HG03565 (cell line): Measurements from ENCODE around the gene CADPS.

Experiments
- ATAC-seq: cut with Tn5 transposase; IDR thresholded peaks from one replicate; pipeline ENCODE4 v1.9.1; 2021; ENCODE audit warnings: mild to moderate bottlenecking, moderate library complexity; ENCODE audit not compliant: unreplicated experiment

Gene CADPS

GRCh38 chr3:62653796-62654195 is 221.4 kb downstream of the CADPS start:
- no peak for ATAC-seq

DNA sequence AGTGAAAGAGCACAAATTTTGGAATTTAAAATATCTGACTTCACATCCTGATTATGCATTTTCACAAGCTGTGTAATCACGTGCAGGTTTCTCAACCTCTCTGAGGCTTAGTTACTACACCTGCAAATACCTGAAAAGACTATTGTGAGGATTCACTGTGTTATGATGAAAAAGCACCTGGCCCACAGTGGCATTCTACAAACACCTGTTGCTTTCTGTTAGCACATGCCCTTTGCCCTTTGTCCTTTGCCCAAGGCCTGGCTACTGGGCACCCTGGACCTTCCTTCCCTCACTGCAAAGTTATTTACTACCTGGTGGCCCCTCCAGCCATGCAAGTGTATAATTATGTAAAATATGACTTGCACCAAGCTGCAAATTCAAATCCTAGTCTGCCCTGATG is 227.5 kb downstream of the CADPS start:
- ATAC-seq = no peak

DNA sequence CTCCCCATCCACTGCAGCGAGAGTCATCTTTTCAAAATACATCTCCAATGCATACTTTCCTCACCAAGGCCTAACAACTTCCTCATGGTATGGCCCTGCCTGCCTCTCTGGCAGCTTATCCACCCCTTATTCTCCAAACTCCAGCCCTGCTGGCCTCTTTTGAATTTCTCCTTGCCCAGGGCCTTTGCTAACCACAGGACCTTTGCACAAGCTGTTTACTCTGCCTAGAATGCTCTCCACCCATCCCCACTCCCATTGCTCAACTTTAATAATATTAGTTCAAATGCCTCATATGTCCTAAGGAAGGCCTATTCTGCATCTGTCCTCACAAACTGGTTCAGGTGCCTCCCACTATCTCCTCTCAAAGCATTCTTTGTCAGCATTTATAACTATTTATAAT is 230.7 kb downstream of the CADPS start:
- ATAC-seq = no peak

- no peak for ATAC-seq
Observed at GRCh38 chr3:62638316-62638715, 236.9 kb downstream of the CADPS start.

GRCh38 chr3:62636235-62636826 is 238.9 kb downstream of the CADPS start:
- no peak for ATAC-seq

DNA sequence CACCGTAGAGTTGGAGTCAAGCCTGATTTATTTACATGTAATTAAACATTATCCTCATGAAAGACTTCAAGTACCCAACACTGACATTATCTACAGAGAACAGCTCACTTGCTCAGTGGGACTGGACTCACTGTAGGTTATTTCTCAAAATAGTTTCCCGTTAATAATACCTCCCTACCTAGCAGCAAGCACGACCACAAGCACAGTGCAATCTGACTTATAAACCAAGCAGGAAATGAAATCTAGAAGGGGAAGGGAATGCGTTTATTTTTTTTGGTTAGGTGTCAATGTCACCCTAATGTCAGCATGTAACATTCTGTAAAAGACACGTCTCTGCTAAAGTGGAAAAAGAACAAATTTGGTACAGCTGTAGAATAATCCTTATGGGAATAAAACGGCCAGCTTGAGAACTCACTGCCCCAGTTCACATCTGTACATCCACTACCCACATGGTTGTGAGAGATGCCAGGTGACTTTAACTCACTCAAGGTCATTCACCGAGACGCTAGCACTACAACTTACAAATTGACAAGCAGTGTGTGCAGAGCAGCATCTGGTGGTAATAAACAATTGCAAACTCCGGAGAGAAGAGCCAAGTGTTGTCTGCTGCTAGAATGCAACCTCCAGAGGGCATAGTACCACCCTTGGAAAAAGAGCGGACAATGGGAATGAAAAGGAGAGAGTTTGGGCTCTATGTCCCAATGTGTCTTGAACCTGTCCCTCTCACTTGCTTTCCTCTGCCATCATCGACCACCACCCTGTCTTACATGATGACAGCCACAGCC is 242.5 kb downstream of the CADPS start:
- no peak for ATAC-seq

GRCh38 chr3:62631488-62631887 is 243.7 kb downstream of the CADPS start:
- no peak for ATAC-seq

- no peak for ATAC-seq
Observed at GRCh38 chr3:62630664-62631063, 244.6 kb downstream of the CADPS start.

- no peak for ATAC-seq
Observed at GRCh38 chr3:62625268-62625667, 249.9 kb downstream of the CADPS start.

DNA sequence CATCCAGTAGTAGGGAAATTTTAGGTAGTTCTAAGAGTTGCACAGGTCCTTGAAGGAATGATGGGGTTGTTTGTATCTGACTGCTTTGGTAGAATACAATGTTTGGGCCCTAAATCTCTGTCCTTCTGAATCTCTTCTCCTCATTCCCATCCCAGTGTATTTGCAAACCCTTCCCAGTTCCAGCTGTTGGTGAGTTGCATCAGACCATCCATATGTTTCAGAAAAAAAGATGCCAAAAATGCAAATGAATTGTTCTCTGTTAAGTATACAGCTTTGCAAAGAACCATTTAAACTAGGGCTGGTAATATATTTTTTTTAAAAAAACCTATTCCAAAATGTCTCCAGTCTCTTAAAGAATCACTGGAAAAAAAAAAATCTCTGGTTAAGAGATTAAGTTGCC is 251.0 kb downstream of the CADPS start:
- no peak for ATAC-seq

DNA sequence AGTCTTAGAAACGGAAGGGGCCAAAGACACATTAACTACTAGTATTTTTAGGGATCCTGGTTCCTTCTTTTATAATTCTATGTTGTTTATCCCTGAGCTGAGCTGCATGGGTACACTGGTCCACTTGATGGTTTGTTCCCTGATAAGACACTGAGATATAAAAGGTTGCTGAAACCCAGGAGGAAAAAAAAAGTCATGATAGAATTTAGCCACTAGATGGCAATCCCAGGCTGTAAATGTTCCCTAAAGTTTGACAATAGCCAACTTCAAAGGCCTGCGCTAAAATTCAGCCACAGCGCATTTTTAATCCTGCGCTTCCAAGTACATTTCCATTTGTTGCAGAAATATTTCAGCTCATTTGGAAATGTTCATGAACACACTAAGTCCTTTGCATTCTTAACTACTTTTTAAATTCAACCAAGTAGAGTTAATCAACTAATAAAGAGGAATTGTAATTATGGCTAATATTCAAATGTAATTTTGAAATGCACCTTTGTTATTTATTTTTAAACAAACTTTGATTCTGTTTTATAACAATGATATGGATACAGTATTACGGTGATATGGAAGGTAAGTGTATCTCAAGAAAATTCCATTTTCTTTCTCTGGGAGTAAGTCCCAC is 252.6 kb downstream of the CADPS start:
- no peak for ATAC-seq

- ATAC-seq = no peak
Observed at GRCh38 chr3:62621925-62622324, 253.3 kb downstream of the CADPS start.

GRCh38 chr3:62621176-62621575 is 254.0 kb downstream of the CADPS start:
- ATAC-seq = no peak

DNA sequence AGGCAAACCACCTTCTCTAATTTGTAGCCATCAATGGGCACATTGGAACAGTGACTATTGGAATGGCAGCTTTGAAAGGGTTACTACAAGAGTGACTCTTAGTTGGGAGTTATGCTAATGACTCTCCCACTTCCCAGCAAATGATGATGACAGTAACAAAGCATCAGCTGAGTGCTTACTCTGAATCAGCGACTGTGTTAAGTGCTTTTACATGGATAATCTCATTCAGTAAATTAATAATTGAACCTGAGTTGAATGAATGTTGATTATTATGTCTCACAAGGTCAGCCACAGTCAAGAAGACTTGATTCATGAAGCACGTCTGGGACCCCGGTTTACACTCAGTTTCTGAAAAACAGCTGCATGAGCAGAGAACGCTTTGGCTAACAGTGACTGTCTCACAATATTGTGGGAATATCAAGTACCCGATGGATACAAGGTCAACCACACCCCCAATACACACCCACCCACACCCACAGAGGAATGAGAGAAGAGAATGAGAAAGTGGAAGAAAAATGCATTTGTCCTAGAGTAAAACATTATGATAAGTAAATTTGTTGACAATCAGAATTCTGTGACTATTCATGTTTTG is 259.9 kb downstream of the CADPS start:
- ATAC-seq = no peak

- ATAC-seq = no peak
Observed at GRCh38 chr3:62614527-62614926, 260.7 kb downstream of the CADPS start.

DNA sequence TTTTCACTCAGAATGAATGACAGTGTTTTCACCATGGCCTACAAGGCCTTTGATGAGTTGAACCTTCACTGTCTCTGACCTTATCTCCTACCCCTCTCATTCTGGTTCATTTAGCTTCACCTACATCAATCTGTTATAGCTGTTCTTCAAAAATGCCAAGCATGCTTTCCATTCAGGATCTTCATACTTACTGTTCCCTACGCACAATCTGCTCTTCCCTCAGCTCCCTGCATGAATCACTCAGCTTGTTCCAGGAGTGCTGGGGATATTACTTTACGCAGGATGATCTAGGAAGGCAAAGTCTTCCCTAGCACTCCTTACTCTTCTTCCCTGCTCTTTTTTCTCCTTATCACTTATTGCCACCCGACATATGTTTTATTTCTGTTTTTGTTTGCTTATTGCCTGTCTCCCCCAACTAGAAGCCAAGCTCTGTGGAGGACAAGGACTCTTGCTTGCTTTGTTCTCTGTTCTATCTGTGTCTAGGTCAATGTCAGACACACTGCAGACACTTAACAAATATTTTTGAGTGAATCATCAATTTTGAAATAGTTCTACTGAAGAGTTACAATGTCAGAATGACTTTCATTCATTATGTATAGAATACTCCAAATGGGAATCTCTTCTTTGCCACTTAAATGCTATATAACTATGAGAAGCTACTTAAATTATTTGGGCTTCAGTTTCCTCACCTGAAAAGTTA is 263.5 kb downstream of the CADPS start:
- ATAC-seq = no peak

- ATAC-seq = no peak
Observed at GRCh38 chr3:62607287-62608029, 267.8 kb downstream of the CADPS start.

GRCh38 chr3:62605413-62606068 is 269.7 kb downstream of the CADPS start:
- no peak for ATAC-seq

- ATAC-seq = no peak
Observed at GRCh38 chr3:62604751-62605351, 270.4 kb downstream of the CADPS start.

DNA sequence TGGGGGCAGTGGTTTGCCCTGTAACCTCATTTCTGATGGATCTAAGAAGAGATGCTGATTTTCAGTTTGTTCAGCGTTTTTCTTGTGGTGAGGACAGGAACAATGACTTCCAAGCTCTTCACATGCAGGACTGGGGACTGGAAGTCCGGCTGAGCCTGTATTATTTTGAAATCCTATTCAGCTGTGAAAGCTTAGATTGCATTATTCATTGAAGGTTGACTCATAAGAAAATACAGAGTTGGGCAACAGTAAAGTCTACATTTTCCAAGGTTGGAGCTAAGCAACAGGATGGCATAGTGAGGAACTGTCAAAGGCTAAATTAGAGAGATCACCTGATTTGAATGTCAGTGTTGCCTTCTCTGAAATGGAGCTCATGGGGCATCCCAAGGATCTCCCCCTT is 270.9 kb downstream of the CADPS start:
- no peak for ATAC-seq
